DND-41 (cell line): ENCODE results near the gene CXCR2.

Experiments
- ATAC-seq: fragments of 200-7000 bp; cut with Tn5 transposase; 3 replicates; pipeline ENCODE4 v1.9.1; 2021; ENCODE audit warnings: low read depth; ENCODE audit not compliant: insufficient read depth
- DNase-seq: peaks from one replicate; pipeline ENCODE4 v3.0.0-alpha.2; 2020
- H2AFZ ChIP-seq: 2 replicates; pipeline ENCODE4 v1.6.0; 2012; ENCODE audit warnings: low read depth, low read length
- H3K27ac ChIP-seq: 2 replicates; pipeline ENCODE4 v1.5.1; 2012; ENCODE audit warnings: low read length, inconsistent platforms
- H3K27me3 ChIP-seq: fragments of 200-600 bp; sonication (generic); 2 replicates; pipeline ENCODE4 v1.6.0; 2012; ENCODE audit warnings: low read length, mild to moderate bottlenecking, inconsistent platforms; ENCODE audit not compliant: insufficient read depth, poor library complexity
- H3K36me3 ChIP-seq: 2 replicates; pipeline ENCODE4 v1.5.1; 2012; ENCODE audit warnings: low read length, inconsistent platforms; ENCODE audit not compliant: insufficient read depth
- H3K4me1 ChIP-seq: 2 replicates; pipeline ENCODE4 v1.5.1; 2012; ENCODE audit warnings: mild to moderate bottlenecking, low read length; ENCODE audit not compliant: insufficient read depth
- H3K4me2 ChIP-seq: 2 replicates; pipeline ENCODE4 v1.6.0; 2012; ENCODE audit warnings: mild to moderate bottlenecking, moderate library complexity, low read length, inconsistent platforms; ENCODE audit not compliant: insufficient read depth
- H3K4me3 ChIP-seq, 2 experiments: fragments of 200-600 bp in 1 of 2; shearing (Covaris generic) in 1 of 2; 2 replicates each; pipeline ENCODE4 v1.5.1; 2012 to 2016; ENCODE audit warnings: inconsistent platforms in 2 of 2, low read length in 2 of 2, mild to moderate bottlenecking in 2 of 2, low read depth in 1 of 2, moderate library complexity in 1 of 2
- H3K79me2 ChIP-seq: 2 replicates; pipeline ENCODE4 v1.6.0; 2012; ENCODE audit warnings: low read length, inconsistent platforms; ENCODE audit not compliant: insufficient read depth
- H3K9ac ChIP-seq: 2 replicates; pipeline ENCODE4 v1.6.0; 2012; ENCODE audit warnings: low read depth, mild to moderate bottlenecking, inconsistent platforms, low read length, moderate library complexity
- H3K9me3 ChIP-seq: 2 replicates; pipeline ENCODE4 v1.5.1; 2012; ENCODE audit warnings: low read length, moderate library complexity, mild to moderate bottlenecking, inconsistent platforms; ENCODE audit not compliant: insufficient read depth, severe bottlenecking
- H4K20me1 ChIP-seq: 2 replicates; pipeline ENCODE4 v1.6.0; 2012; ENCODE audit warnings: low read length; ENCODE audit not compliant: insufficient read depth
- CTCF ChIP-seq: IDR thresholded peaks from 2 replicates; pipeline ENCODE4 v1.5.1; 2012; ENCODE audit warnings: borderline replicate concordance, low read length, moderate library complexity, mild to moderate bottlenecking; ENCODE audit not compliant: poor library complexity, severe bottlenecking; ENCODE audit errors: extremely low read depth
- EZH2 ChIP-seq: IDR thresholded peaks from 3 replicates; pipeline ENCODE4 v1.6.1; 2012; ENCODE audit warnings: borderline replicate concordance, low read depth, mild to moderate bottlenecking, moderate library complexity, low read length, inconsistent platforms; ENCODE audit not compliant: severe bottlenecking

Gene CXCR2

GRCh38 chr2:218081063-218081462 is 44.8 kb upstream of the CXCR2 start:
- no peak overlapping the region for H3K4me2 ChIP-seq
- DNase-seq, result no peak

DNA sequence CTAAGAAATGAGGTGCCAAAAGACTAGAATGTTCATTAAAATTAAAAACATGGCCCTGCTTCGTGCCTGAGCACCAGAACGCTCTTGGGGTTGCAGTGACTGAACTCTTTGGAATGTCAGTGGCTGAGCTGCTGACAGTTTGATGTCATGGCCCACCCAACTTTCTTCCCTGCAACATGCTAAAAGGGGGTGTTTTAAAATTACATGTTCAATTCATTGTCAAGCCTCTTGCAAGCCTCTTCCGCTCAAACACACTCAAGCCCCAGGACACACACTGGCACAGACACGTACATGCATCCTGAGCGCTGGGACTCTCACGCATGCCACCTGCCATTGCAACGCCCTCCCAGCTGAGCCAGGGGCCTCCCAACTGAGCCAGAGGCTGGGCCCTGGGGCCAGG is 44.1 kb upstream of the CXCR2 start:
- H3K36me3 ChIP-seq, result no peaks in the 10 kb centered on the region
- no peaks in the 10 kb centered on the region for H4K20me1 ChIP-seq
- ATAC-seq (no peak), DNase-seq (no peak)
- no peaks in the 10 kb centered on the region for H3K4me1 ChIP-seq
- no peaks in the 10 kb centered on the region for H3K27me3 ChIP-seq
- H3K4me2 ChIP-seq, result no peak overlapping the region
- TF ChIP-seq EZH2 (no peak), CTCF (no peak)
- H3K4me3 ChIP-seq, result no peak overlapping the region
- no peak overlapping the region for H2AFZ ChIP-seq
- no peak overlapping the region for H3K27ac ChIP-seq
- H3K9me3 ChIP-seq, result peaks cover 5% of the 10 kb centered on the region
- no peak overlapping the region for H3K9ac ChIP-seq
- H3K79me2 ChIP-seq, result no peaks in the 10 kb centered on the region

More at GRCh38 chr2:218081063-218081462, 44.8 kb upstream of the CXCR2 start:
- no peaks in the 10 kb centered on the region for H3K36me3 ChIP-seq
- no peak for TF ChIP-seq CTCF
- no peak for TF ChIP-seq EZH2
- H3K4me3 ChIP-seq, result no peak overlapping the region
- ATAC-seq, result no peak
- H3K27ac ChIP-seq, result no peak overlapping the region
- H2AFZ ChIP-seq, result no peak overlapping the region
- H3K9me3 ChIP-seq, result no peaks in the 10 kb centered on the region
- H4K20me1 ChIP-seq, result no peaks in the 10 kb centered on the region
- no peaks in the 10 kb centered on the region for H3K27me3 ChIP-seq
- H3K4me1 ChIP-seq, result no peaks in the 10 kb centered on the region
- H3K9ac ChIP-seq, result no peak overlapping the region
- H3K79me2 ChIP-seq, result no peaks in the 10 kb centered on the region

GRCh38 chr2:218082586-218083351 is 43.1 kb upstream of the CXCR2 start:
- ATAC-seq (no peak), DNase-seq (no peak)
- Histone ChIP-seq H3K79me2 (no peaks in the 10 kb centered on the region), H4K20me1 (no peaks in the 10 kb centered on the region), H3K4me1 (no peaks in the 10 kb centered on the region), H3K27ac (no peak overlapping the region), H3K36me3 (no peaks in the 10 kb centered on the region), H3K9ac (no peak overlapping the region), H3K4me3 (no peak overlapping the region), H3K4me2 (no peak overlapping the region), H3K9me3 (peaks cover 7% of the 10 kb centered on the region), H3K27me3 (no peaks in the 10 kb centered on the region), H2AFZ (no peak overlapping the region)
- TF ChIP-seq EZH2 (no peak), CTCF (no peak)
